HepG2 (cell line): ENCODE data around the gene AMDHD1. TPM values are rescaled to one million over a fixed set of nuclear protein-coding genes. Genes with fewer than 3 reads are reported as not detected.

Source experiments
- ARID4A ChIP-seq: sonication (generic); formaldehyde crosslinking; IDR thresholded peaks from 2 replicates; pipeline ENCODE4 v1.5.0; 2020; ENCODE audit warnings: mild to moderate bottlenecking, missing genetic modification reagents, borderline replicate concordance
- ASH2L ChIP-seq: fragments of 300-600, 200-600 bp; sonication (generic); IDR thresholded peaks from 2 replicates; pipeline ENCODE4 v1.7.0; 2017; ENCODE audit warnings: low read depth, mild to moderate bottlenecking, moderate library complexity, mixed read lengths, low read length; ENCODE audit not compliant: insufficient read length
- BRCA1 ChIP-seq: sonication (generic); formaldehyde crosslinking; IDR thresholded peaks from 2 replicates; pipeline ENCODE4 v1.4.0; 2020; ENCODE audit warnings: missing genetic modification reagents
- ELF3 ChIP-seq: IDR thresholded peaks from 2 replicates; pipeline ENCODE4 v1.6.1; 2016; ENCODE audit warnings: missing genetic modification reagents, missing compliant biosample characterization
- KDM5A ChIP-seq: fragments of 200-600 bp; sonication (generic); IDR thresholded peaks from 2 replicates; pipeline ENCODE4 v1.7.0; 2018; ENCODE audit warnings: antibody characterized with exemption, mild to moderate bottlenecking, low read length, borderline replicate concordance
- MIER2 ChIP-seq: IDR thresholded peaks from 2 replicates; pipeline ENCODE4 v1.6.1; 2016; ENCODE audit warnings: missing biosample characterization, missing genetic modification reagents
- MTERF4 ChIP-seq: sonication (generic); formaldehyde crosslinking; IDR thresholded peaks from 2 replicates; pipeline ENCODE4 v1.8.0; 2023; ENCODE audit warnings: mild to moderate bottlenecking, missing genetic modification reagents
- NR3C1 ChIP-seq: sonication (generic); formaldehyde crosslinking; IDR thresholded peaks from 2 replicates; pipeline ENCODE4 v1.4.0; 2020; ENCODE audit warnings: missing genetic modification reagents
- RCOR2 ChIP-seq: IDR thresholded peaks from 2 replicates; pipeline ENCODE4 v1.6.1; 2016; ENCODE audit warnings: missing biosample characterization, missing genetic modification reagents
- RORA ChIP-seq: sonication (generic); formaldehyde crosslinking; IDR thresholded peaks from 2 replicates; pipeline ENCODE4 v1.5.0; 2020; ENCODE audit warnings: mild to moderate bottlenecking, missing genetic modification reagents, moderate library complexity
- SIN3A ChIP-seq: IDR thresholded peaks from 2 replicates; pipeline ENCODE4 v1.6.1; 2011; ENCODE audit warnings: low read depth, mild to moderate bottlenecking, control low read depth, low read length, borderline replicate concordance
- TBP ChIP-seq: sonication (generic); formaldehyde crosslinking; IDR thresholded peaks from 2 replicates; pipeline ENCODE4 v1.5.0; 2020; ENCODE audit warnings: missing genetic modification reagents
- TCF12 ChIP-seq, 2 experiments: fragments of 450-650 bp in 1 of 2; sonication (generic) in 1 of 2; formaldehyde crosslinking in 1 of 2; IDR thresholded peaks; 2 replicates each; pipeline versions ENCODE4 v1.6.1 to v1.8.0; 2017 to 2022; ENCODE audit warnings: antibody characterized with exemption in 1 of 2, mild to moderate bottlenecking in 1 of 2, missing genetic modification reagents in 1 of 2, moderate library complexity in 1 of 2
- TRIM24 ChIP-seq: sonication (generic); formaldehyde crosslinking; IDR thresholded peaks from 2 replicates; pipeline ENCODE4 v1.8.0; 2022; ENCODE audit warnings: mild to moderate bottlenecking, missing genetic modification reagents
- ZFX ChIP-seq: sonication (generic); formaldehyde crosslinking; IDR thresholded peaks from 2 replicates; pipeline ENCODE4 v1.4.0; 2020; ENCODE audit warnings: mild to moderate bottlenecking, low read depth, missing genetic modification reagents, moderate library complexity
- ZNF329 ChIP-seq: sonication (generic); formaldehyde crosslinking; IDR thresholded peaks from 2 replicates; pipeline ENCODE4 v1.9.0; 2021; ENCODE audit warnings: low read depth, mild to moderate bottlenecking, missing genetic modification reagents
- ZNF451 ChIP-seq: sonication (generic); formaldehyde crosslinking; IDR thresholded peaks from 2 replicates; pipeline ENCODE4 v1.5.0; 2020; ENCODE audit warnings: mild to moderate bottlenecking, missing genetic modification reagents
- ZNF547 ChIP-seq: sonication (generic); formaldehyde crosslinking; IDR thresholded peaks from 2 replicates; pipeline ENCODE4 v1.5.1; 2020; ENCODE audit warnings: mild to moderate bottlenecking, missing genetic modification reagents
- ZNF616 ChIP-seq: sonication (generic); formaldehyde crosslinking; IDR thresholded peaks from 2 replicates; pipeline ENCODE4 v1.5.0; 2020; ENCODE audit warnings: low read depth, mild to moderate bottlenecking, missing genetic modification reagents
- ZNF800 ChIP-seq: sonication (generic); formaldehyde crosslinking; IDR thresholded peaks from 2 replicates; pipeline ENCODE4 v1.4.0; 2020; ENCODE audit warnings: missing genetic modification reagents
- ZNF879 ChIP-seq: sonication (generic); formaldehyde crosslinking; IDR thresholded peaks from 2 replicates; pipeline ENCODE4 v1.8.1; 2023; ENCODE audit warnings: missing genetic modification reagents
- polyA plus RNA-seq, 8 experiments: library from polyadenylated mRNA; depleted of rRNA in 3 of 8; stranded (reverse) in 7 of 8; unstranded in 1 of 8; fragments of >200 nt; fragmentation: Illumina TruSeq in 4 of 8; extraction: Trizol in 4 of 8; gene quantifications; 2 replicates each; pipeline versions ENCODE4 v1.2.1 to v1.2.3, GENCODE V29; 2011 to 2016; ENCODE audit warnings: low read depth in 4 of 8, missing spikeins in 1 of 8, mixed read lengths in 1 of 8; ENCODE audit not compliant: insufficient read depth in 1 of 8
- total RNA-seq, 5 experiments: library from RNA; depleted of rRNA; stranded (reverse); fragments of >200 nt; fragmentation: Illumina TruSeq; extraction: Trizol; gene quantifications; 2 replicates each; pipeline ENCODE4 v1.2.3, GENCODE V29; 2016; ENCODE audit warnings: low read depth in 1 of 5
- TF ChIP-seq, protein P1 (sequence below): IDR thresholded peaks from 2 replicates; pipeline ENCODE4 v1.6.1; 2016; ENCODE audit warnings: low read depth, borderline replicate concordance

AMDHD1 gene
- total and polyA plus RNA-seq, 2 of the 13 experiments (the other 11 are each of a cell fraction or from before 2014, with no cell fraction given) = 6.5 to 29.6 TPM

GRCh38 chr12:95942524-95943329, 404 bp upstream of the AMDHD1 start, which contains the start of gene CCDC38 (continued):
- TF ChIP-seq KDM5A (peak; percentile 49; the same call in 1 of the 2 replicates), ZNF451 (CRISPR knock-in tag) (peak; percentile 27; the same call in 1 of the 2 replicates), ZNF879 (no peak), ZFX (CRISPR knock-in tag) (peak; percentile 34; the same call in 1 of the 2 replicates), SIN3A (peak; percentile 57; the same call in 1 of the 2 replicates), TRIM24 (CRISPR knock-in tag) (no peak), MIER2 (CRISPR knock-in tag) (0 out of 2 replicates have a peak, but pooled peaks have one; percentile 5), ZNF547 (CRISPR knock-in tag) (no peak), TBP (no peak), RORA (CRISPR knock-in tag) (no peak), TCF12 (IDR thresholded peaks at IDR 0.05) (no peak), TCF12 (CRISPR knock-in tag; IDR thresholded peaks at IDR 0.05) (no peak), ASH2L (peak; percentile 52), ZNF800 (CRISPR knock-in tag) (no peak), ARID4A (CRISPR knock-in tag) (peak; percentile 71; the same call in 1 of the 2 replicates), ELF3 (CRISPR knock-in tag) (no peak; the same call in 1 of the 2 replicates), BRCA1 (CRISPR knock-in tag) (peak; percentile 46; the same call in 1 of the 2 replicates), ZNF616 (peak; percentile 19; the same call in 1 of the 2 replicates), RCOR2 (CRISPR knock-in tag) (peak; percentile 51), MTERF4 (0 out of 2 replicates have a peak, but pooled peaks have one; percentile 43), NR3C1 (no peak), ZNF329 (CRISPR knock-in tag) (0 out of 2 replicates have a peak, but pooled peaks have one; percentile 45)
- TF ChIP-seq, protein P1, sequence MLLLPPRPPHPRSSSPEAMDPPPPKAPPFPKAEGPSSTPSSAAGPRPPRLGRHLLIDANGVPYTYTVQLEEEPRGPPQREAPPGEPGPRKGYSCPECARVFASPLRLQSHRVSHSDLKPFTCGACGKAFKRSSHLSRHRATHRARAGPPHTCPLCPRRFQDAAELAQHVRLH (CRISPR knock-in tag) = peak; percentile 20; the same call in 1 of the 2 replicates
